C4-2B (cell line): ENCODE measurements around the gene TIAM2.

Experiments
- CTCF ChIP-seq: fragments of 450-650 bp; conservative IDR thresholded peaks from 2 replicates; pipeline ENCODE4 v1.5.1; 2017; ENCODE audit warnings: mild to moderate bottlenecking
- ZFX ChIP-seq: fragments of 450-650 bp; IDR thresholded peaks from 2 replicates; pipeline ENCODE4 v1.6.1; 2017

DNA sequence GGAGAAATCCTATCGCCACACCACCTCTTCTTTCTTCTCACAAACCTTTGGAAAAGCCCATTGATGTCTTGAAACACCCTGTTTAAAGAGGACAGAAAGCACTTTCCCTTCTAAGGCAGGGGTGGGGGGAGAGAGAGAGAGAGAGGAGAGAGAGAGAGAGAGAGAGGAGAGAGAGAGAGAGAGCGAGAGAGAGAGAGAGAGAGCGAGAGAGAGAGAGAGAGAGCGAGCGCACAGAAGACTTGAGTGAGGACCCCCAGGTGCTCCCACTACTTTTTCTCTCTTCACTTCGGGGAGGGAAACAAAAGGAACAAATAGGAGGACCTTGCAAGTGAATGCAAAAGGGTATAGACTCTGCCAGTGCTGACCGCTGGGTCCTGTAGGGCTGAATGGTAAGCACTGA, 52.4 kb downstream of the TIAM2 start:
- TF ChIP-seq CTCF: no peak
- TF ChIP-seq ZFX: no peak
